NCI-H1048 (cell line): ENCODE data around the gene CEBPB.
"Not testable (repeated sequence)": the region's sequence is repeated elsewhere in the genome, so short reads cannot be mapped to it uniquely, and the experiment has no call there.

Experiments used
- DNase-seq: peaks from one replicate; lab custom pipeline; 2025; lab: John Stamatoyannopoulos, UW

Gene CEBPB

GRCh38 chr20:50193836-50194421, 3.3 kb downstream of the CEBPB start:
- DNase-seq = no peak

- DNase-seq = no peak
Observed at GRCh38 chr20:50194422-50194830, 3.8 kb downstream of the CEBPB start.

- no peak for DNase-seq
Observed at GRCh38 chr20:50194831-50195523, 4.3 kb downstream of the CEBPB start.

GRCh38 chr20:50195524-50196120, 5.0 kb downstream of the CEBPB start:
- DNase-seq = no peak

- no peak for DNase-seq
Observed at GRCh38 chr20:50196248-50196647, 5.6 kb downstream of the CEBPB start.

GRCh38 chr20:50196896-50197295, 6.3 kb downstream of the CEBPB start:
- DNase-seq = no peak

GRCh38 chr20:50197463-50198179, 7.0 kb downstream of the CEBPB start:
- no peak for DNase-seq

- DNase-seq = no peak
Observed at GRCh38 chr20:50198180-50198666, 7.6 kb downstream of the CEBPB start.

- DNase-seq = no peak
Observed at GRCh38 chr20:50198716-50199115, 8.1 kb downstream of the CEBPB start.

GRCh38 chr20:50199703-50200102, 9.1 kb downstream of the CEBPB start:
- no peak for DNase-seq

GRCh38 chr20:50200482-50201104, 10.0 kb downstream of the CEBPB start:
- DNase-seq = no peak

- DNase-seq = not testable (repeated sequence)
Observed at GRCh38 chr20:50201710-50202109, 11.1 kb downstream of the CEBPB start.

- DNase-seq = no peak
Observed at GRCh38 chr20:50202677-50203076, 12.0 kb downstream of the CEBPB start.

- no peak for DNase-seq
Observed at GRCh38 chr20:50203951-50204937, 13.6 kb downstream of the CEBPB start.

GRCh38 chr20:50207026-50207425, 16.4 kb downstream of the CEBPB start:
- no peak for DNase-seq

- DNase-seq = no peak
Observed at GRCh38 chr20:50208085-50208491, 17.5 kb downstream of the CEBPB start.

GRCh38 chr20:50208815-50209214, 18.2 kb downstream of the CEBPB start:
- DNase-seq = not testable (repeated sequence)

GRCh38 chr20:50210066-50210619, 19.5 kb downstream of the CEBPB start:
- DNase-seq = no peak

- no peak for DNase-seq
Observed at GRCh38 chr20:50211091-50211490, 20.5 kb downstream of the CEBPB start.

- DNase-seq = no peak
Observed at GRCh38 chr20:50213531-50214106, 23.0 kb downstream of the CEBPB start.
